Adipose tissue (tissue), 3 donors: Measurements from ENCODE around the gene KCNMA1. TPM values are rescaled to one million over a fixed set of nuclear protein-coding genes. Genes with fewer than 3 reads are reported as not detected.

Experiments
- H3K27ac ChIP-seq: one replicate; pipeline ENCODE4 v1.5.1; 2013; ENCODE audit warnings: low read depth, low read length
- WGBS, 3 donors: extraction: QIAGEN DNeasy Blood & Tissue Kit; methylation state at CpG; one replicate each; pipeline ENCODE4 v1.1.7; 2013; 5-methylcytosine and 5-hydroxymethylcytosine counted together
- polyA plus RNA-seq, 3 donors: library from polyadenylated mRNA; stranded (reverse); fragments of 200-250 nt; gene quantifications; one replicate each; pipeline ENCODE4 v1.2.3, GENCODE V29; 2013
- donor health status: healthy with polysubstance abuse.
- donor health status: Bipolar disorder and iron deficiency.
- donor health status: healthy.

KCNMA1 gene
- polyA plus RNA-seq, 3 donors: 2.5 to 5.1 (median 3.8) TPM

DNA sequence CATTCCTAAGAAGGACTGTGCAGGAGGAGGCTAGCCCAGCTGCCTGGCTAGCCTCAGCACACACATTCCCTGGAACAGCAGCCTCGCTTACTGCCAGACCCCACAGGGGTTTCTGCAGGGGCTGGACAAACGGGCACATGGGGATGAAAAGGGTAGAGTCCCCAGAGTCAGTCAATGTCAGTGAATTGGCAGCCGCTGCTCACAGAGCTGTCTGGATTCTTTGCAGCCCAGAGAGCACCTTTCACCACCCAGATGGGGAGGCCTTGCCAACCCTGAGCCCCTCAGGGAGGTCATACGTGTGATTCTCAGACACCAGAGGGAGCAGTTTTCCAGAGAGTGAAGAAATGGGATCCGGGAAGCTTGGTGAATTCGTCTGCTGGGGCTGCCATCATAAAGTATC, 143.3 kb downstream of the KCNMA1 start:
- no peak overlapping the region for H3K27ac ChIP-seq
- WGBS, 3 donors: 63 to 78% (median 70%) methylated on average over 6 of the region's 6 CpGs

DNA sequence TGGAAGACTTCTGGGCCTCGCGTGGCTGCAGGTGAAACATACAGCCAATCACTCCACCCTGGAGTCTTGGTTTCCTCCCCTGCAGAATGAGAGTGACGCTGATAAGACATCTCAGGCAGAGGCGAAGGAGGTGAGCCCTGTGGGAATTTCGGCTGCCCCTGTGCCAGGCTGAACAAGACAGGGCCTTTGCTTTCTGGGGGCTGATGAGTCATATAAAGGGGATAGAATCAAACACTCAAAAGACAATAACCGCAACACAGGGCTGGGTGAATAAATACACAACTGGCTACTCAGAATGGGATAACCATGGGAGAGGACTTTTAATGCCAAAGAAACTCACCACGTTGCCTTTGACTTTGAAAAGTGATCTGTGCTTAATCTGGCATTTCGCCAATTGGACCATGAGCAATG, 143.8 kb downstream of the KCNMA1 start:
- H3K27ac ChIP-seq: no peak overlapping the region
- WGBS, 3 donors: 79 to 89% (median 80%) methylated on average over 8 of the region's 8 CpGs

DNA sequence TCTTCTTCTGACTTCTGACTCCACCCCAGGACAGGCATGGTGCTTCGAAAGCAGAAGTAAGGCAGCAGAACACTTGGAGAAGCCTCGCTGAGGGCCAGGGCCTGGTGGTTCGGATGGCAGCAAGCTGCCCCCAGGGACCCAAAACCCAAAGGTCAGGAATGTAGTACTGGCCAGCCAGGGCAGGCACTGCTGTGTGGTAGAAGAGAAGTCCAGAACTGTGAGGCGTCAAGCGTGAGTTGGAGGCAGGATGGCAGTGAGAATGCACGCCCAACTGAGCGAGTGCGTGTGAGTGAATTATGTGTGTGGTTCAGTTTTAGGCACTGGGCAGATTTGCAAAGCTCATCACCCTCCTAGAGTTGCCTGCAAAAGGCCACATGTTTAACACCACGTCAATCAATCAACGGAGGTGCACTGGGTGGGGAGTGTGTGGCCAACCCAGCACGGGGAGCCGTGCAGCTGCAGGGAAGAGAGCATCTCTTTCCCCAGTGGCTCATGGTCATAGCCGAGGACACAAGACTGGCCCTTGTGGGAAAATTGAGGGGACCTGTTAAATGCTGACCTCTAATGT, 144.3 kb downstream of the KCNMA1 start:
- 82 to 90% (median 87%) methylated on average over 13 of the region's 13 CpGs for WGBS, 3 donors
- no peak overlapping the region for H3K27ac ChIP-seq

DNA sequence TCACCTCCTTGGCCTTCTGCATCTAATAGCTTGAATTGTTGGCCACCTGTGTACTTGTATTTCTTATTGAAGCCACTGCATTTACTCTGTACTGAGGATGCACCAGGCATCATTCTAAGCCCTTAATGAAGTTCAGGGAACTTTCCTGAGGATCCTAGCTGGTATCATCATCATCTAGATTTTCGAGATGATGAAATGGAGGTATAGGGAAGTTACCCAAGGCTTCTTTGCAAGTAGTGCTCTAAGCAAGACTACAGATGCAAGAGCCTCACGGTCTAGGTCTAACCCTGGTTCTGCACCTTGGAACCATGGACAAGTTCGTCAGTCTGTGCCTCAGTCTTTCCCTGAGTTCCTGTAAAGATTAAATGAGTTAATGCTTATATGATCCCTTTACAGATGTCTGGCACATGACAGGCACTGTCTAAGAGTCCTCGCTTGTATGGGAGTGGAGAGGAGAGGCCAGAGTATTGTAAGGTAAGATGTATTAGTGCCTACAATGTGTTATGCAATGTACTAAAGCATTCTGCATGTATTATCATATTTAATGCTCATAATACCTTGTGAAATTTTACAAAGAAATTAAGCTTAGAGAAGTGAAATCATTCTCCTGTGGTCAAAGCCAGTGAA, 145.1 kb downstream of the KCNMA1 start:
- H3K27ac ChIP-seq: no peak overlapping the region
- 73 to 90% (median 73%) methylated on average over 4 of the region's 4 CpGs for WGBS, 3 donors

DNA sequence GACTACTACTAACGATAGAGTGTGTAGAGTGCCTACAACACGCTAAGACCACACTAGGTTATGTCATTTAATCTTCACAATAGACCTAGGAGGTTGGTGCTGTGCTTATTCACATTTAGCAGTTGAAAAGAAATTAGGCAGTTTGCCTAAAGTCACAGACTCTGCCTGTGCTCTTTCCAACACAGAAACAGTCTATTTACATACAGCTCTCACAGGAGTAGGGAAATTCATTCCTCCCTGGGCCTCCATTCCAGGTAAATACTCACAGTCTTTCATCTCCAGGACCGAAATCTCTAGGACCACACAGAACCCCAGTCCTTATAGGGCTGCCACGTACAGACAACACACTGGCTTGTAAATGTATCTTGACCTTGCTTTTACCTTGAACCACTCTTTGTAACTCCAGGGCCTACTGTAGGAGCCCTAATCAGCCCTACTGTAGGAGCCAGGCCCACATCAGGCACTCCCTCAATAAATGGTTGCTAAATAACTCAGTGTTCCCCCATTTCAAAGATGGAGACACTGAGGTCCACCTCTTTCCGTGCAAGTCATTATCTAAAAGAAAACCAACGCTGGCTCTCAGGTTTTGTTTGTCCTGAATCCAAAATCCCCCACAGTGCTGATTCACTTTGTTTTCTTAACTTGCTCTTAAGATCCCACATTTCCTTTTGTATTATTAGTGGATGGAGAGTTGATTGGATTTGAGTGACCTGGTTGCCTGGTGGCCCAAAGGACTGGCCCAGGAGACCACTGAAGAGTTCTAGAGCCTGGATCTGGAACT, 146.9 kb downstream of the KCNMA1 start:
- H3K27ac ChIP-seq: no peak overlapping the region
- WGBS, 3 donors: 44 to 84% (median 81%) methylated on average over 6 of the region's 6 CpGs

DNA sequence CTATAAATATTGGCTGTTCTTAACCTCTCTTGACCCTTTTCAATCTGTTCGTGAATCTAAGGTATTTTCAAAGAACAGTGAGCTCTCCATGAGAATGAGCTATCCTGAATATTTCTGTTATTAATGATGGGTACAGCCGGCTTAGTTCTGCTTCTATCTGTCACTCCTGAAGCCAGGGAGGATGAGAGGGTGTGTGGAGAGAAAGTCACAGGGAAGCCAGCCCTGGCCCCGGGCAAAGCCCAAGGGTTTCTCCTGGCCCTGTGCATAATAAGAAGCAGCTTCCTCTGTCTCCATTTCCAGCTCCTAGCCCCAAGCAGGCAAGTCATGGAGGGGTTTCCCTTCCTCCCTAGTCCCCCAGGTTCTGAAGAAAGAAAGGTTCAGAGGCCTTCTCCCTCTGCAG, 151.1 kb downstream of the KCNMA1 start:
- H3K27ac ChIP-seq: no peak overlapping the region
- WGBS, 3 donors: 77 to 89% (median 77%) methylated on average over 3 of the region's 3 CpGs

DNA sequence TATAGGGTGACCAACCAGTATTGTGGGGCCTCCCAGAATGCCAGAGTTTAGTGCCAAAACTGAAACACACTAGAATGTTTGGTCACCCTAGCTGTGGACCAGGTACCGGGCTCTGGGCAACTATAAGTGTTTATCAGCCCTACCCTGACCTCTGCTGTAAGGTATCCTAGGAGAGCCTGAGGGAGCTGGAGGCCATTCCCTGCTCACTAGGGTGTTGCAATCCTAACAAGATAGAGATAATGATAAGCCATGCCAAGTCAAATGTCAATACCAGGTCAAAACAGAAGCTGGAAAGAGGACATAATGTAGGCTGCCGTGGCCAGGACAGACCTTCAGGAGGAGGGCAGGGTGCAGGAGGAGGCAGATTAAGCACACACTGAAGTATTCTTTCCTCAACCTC, 151.8 kb downstream of the KCNMA1 start:
- H3K27ac ChIP-seq: no peak overlapping the region
- 62 to 93% (median 84%) methylated on average over 2 of the region's 2 CpGs for WGBS, 3 donors

DNA sequence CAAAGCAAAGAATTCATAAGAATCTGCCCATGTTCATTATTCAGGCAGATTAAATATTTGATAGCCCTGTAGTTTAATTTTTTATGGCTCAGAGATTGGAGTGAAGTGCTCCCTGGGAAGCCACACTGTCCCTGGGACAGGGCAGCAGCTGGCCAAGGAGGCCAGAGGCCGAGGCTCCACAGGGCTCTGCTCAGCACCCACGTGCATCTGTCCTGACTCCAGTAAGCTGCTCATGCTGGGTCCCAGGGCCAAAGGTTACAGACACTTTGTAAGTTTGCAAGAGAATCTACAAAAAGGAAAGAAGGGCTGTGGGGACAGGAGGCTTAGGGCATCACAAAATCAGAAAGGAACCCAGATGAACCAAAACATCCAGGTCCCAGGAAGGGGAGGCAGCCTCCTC, 155.5 kb downstream of the KCNMA1 start:
- H3K27ac ChIP-seq: no peak overlapping the region
- WGBS, 3 donors: 53 to 75% (median 54%) methylated on average over 2 of the region's 2 CpGs

DNA sequence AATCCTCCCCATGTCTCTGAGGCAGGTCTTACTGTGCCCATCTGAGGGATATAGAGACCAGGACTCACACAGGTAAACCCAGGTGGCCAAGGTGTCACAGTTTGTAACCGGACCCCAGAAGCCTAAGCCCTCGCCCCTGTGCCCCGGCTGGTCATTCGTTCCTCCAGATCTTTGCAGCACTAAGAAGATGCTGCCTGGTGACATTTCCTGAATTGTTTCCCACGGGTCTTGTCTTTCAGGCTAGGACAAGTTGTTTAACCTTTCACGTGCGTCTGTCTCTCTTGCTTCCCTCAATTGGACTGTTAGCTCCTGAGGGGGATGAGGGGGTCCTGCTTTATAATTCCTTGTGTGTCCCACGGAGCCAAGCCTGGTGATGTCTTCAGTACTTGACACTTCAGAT, 158.0 kb downstream of the KCNMA1 start:
- 59 to 68% (median 61%) methylated on average over 8 of the region's 8 CpGs for WGBS, 3 donors
- no peak overlapping the region for H3K27ac ChIP-seq

DNA sequence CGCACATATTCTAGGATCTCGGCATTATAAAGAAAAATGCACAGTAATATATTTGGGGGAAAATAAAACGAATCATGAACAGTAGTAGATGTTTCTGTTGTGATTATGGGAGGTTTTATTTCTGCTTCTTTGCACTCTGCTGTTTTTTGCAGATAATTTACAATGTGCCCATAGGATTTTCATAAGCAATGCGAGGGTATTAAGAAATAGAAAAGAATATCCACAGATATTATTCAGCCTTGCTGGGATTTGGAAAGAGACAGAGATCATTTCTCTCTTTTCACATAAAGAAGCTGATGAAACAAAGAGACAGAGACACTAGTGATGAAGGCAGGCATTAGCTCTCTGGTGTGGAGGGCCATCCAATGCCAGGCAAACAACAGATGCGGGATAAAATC, 158.6 kb downstream of the KCNMA1 start:
- no peak overlapping the region for H3K27ac ChIP-seq
- WGBS, 3 donors: 63 to 70% (median 67%) methylated on average over 5 of the region's 5 CpGs

DNA sequence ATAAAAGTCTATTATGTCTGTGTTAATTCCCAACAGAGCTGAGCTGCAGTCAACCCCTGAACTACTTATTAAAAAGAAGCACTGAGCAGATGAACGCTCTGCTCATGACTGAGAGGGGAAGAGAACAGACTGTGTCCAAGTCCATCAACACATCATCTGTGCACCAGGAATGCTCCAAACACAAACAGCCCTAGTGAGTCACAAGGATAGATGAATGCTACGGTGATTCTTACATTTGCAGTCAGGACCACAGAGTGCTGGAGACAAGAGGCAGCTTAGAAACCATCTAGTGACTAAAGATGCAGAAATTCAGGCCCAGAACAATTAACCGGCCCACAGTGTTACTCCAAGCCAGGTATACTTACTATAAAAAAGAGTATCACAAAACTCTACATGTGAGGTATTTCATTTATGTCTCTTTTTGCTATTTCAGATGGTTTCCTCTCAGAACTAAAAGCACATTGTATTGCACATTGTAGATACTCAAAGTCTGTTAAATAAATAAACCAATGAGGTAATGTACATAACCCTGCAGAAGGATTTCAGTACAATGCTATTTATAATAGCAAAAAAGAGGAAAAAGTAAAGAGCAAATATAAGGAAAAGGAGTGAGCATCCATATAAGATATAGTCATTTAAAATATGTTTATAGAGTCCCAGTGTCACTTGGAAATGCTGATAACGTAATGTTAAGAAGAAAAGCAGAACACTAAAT, 159.2 kb downstream of the KCNMA1 start:
- H3K27ac ChIP-seq: no peak overlapping the region
- WGBS, 3 donors: 78 to 90% (median 78%) methylated on average over 4 of the region's 4 CpGs

DNA sequence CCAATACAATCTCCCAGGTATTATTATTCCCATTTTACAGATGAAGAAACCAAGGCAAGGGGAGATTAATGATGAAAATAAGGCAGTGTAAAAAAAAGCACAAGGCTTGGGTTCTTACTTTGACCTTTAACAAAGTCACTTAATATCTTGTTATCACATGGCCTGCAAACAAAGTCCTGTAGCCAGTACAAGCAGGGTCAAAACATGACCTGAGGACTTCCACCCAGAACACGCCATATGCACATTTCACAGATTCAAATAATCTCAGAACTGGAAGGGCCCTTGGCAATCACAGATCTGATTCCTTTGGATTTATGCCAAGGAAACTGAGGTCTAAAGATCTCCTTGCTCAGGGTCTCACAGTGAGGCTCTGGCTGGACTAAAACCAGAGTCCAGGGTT, 162.1 kb downstream of the KCNMA1 start:
- H3K27ac ChIP-seq: no peak overlapping the region
- WGBS, 3 donors: 43 to 96% (median 79%) methylated on average over 1 of the region's 1 CpG

DNA sequence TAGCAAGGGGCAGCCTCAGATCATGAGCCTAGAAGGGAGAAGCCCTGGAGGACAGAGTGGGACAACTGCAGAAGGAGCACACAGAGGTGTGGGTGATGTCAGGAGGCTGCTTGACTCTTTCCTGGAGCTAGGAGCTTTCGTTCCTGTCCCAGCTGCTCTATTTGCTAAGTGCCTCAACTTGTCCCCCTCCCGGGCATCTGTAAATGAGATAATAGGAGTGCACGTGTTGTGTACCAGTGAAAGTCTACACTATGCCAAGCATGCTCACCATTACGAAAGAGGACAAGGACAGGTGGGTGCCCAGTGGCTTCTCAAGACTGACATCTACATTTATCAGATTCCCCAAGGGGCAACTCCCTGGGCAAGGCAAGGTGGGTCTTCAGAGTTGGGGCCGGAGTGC, 162.7 kb downstream of the KCNMA1 start:
- H3K27ac ChIP-seq: no peak overlapping the region
- WGBS, 3 donors: 56 to 95% (median 94%) methylated on average over 5 of the region's 5 CpGs

DNA sequence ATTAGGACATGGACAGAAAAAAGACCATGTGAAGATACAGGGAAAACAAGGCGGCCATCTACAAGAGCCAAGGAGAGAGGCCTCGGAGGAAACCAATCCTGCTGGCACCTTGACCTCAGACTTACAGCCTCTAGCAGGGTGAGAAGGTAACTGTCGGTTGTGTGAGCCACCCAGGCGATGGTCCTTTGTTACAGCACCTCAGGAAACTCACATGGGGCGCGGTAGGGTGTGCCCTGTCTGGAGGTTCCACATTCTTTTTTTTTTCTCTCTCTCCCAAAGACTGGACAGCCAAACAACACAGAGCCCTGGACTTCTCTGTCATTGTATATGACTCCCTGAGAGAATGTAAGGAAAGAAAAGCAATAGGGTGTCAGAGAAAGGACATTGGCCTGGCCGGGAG, 163.2 kb downstream of the KCNMA1 start:
- WGBS, 3 donors: 84 to 95% (median 91%) methylated on average over 7 of the region's 7 CpGs
- no peak overlapping the region for H3K27ac ChIP-seq

DNA sequence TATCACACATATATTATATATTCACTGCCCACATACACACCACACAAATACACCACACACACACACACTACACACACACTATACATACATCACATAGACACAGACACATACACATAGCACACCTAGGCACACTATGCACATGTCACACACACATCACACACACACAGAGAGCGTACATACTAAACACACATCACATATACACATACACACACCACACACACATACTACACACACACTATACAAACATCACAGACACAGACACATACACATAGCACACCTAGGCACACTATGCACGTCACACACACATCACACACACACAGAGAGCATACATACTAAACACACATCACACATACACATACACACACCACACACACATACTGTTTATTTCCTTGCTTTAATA, 165.5 kb downstream of the KCNMA1 start:
- WGBS, 3 donors: 93 to 96% (median 95%) methylated on average over 2 of the region's 2 CpGs
- no peak overlapping the region for H3K27ac ChIP-seq

DNA sequence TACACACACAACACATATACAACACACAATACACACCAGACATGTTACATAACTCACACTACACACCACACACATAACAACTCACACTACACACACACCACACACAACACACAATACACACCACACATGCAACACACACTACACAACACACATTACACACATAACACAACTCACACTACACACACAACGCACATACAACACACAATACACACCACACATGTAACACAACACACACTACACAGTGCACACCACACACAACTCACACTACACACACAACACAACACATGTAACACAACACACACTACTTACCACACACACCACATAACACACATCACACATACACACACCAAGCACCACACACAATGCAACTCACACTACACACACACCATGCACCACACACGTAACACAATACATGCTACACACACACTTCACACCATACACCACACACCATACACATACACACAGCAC, 166.5 kb downstream of the KCNMA1 start:
- WGBS, 3 donors: 95 to 98% (median 97%) methylated on average over 2 of the region's 2 CpGs
- H3K27ac ChIP-seq: no peak overlapping the region

DNA sequence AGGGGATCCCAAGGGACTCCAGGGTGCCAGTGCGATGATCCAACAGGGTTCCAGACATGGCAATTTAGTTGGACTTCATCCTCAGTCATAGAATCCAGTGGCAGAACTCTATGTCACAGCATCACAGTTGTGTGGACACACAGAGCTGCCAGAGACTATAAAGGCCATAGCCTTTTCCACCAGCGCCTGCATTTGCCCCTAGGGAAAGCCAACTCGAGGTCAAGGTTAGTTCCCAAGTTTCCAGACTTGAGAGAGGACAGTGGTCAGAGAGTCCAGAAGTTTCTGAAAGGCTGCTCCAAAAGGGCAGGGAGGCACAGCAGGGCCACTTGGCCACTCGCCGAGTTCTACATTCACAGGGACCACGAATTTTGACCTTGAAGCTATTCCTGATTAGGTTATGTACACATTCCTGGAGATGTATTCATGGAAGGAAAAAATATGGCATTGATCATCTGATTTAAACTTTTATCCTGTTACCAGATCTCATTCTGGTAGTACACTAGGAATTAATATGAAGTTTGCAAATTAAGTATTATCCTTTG, 170.1 kb downstream of the KCNMA1 start:
- H3K27ac ChIP-seq: no peak overlapping the region
- 56 to 76% (median 67%) methylated on average over 6 of the region's 6 CpGs for WGBS, 3 donors

DNA sequence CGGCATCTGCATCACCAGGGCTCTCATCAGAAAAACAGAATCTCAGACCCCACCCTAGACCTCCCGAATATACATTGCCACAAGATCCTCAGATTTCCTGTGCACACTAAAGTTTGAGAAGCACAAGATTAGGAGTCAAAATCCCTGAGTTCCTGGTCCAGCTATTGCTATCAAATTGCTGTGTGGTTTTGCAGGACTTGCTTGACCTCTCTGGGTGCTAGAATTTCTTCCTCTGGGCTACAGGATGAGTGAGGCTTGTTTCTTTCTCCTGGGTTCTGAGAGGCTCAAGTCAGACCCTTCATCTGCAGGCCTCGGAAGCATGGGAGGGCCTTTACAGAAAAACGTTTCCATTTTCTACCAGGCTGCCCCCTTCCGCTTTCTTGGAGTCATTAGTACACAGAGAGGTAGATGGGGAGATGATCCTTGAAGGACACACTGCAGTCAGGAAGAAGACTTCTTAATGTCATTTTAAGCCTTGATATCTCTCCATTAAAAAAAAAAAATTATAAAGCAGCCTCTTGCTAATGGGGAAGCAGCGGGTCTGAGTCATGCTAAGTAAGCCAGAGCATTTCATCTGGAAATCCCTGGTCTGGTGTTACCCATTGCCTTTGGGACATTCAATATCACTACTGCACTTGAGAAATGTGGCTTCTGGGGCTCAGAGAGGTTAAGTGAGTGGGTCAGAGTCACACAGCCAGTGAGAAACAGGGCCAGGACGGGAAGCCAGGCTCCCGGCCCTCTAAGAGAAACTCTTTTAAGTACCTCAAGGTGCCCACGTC, 173.5 kb downstream of the KCNMA1 start:
- no peak overlapping the region for H3K27ac ChIP-seq
- WGBS, 3 donors: 75 to 93% (median 82%) methylated on average over 9 of the region's 9 CpGs
